ENCODE measurements around the gene SPDYE6. TPM values are rescaled to one million over a fixed set of nuclear protein-coding genes. Genes with fewer than 3 reads are reported as not detected.

SPDYE6 gene
- total and polyA plus RNA-seq, 11 donors, result 0.15 TPM; not detected in 10

DNA sequence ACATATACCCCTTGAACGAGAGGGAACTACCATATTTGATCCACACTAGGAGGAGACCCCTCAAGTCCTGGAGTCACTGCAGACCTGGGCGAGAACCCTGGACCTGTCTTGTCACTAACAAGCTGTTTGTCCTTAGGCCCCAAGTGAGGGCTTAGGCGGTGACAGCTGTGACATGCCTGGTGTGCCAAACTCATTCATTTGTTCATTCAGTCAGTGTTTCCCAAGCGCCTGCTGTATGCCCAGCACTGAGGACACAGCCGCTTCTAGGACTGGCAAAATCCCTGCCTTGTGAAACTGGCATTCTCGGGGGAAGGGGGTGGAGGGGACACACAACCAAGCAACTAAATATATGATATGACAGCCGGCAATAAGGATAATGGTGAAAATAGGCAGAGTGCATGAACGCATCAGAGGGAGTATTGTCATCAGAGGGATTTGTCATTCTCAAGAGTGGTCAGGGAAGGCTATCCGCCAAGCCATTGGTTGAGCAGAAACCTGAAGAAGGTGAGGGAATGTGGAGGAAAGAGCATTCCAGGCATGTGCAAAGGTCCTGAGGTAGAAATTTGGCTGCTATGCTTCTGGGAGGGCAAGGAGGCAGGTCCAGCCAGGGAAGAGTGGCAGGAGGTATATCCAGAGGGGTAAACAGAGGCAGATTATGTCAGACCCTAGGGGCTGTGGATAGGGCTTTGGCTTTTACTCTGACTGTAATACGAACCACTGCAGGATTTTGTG is 58.6 kb downstream of the SPDYE6 start:
- no peaks in the 10 kb centered on the region for H3K36me3 ChIP-seq
- ATAC-seq, result no peak
- TF ChIP-seq POLR2A (IDR thresholded peaks at IDR 0.05), result no peak
- TF ChIP-seq, protein P1, sequence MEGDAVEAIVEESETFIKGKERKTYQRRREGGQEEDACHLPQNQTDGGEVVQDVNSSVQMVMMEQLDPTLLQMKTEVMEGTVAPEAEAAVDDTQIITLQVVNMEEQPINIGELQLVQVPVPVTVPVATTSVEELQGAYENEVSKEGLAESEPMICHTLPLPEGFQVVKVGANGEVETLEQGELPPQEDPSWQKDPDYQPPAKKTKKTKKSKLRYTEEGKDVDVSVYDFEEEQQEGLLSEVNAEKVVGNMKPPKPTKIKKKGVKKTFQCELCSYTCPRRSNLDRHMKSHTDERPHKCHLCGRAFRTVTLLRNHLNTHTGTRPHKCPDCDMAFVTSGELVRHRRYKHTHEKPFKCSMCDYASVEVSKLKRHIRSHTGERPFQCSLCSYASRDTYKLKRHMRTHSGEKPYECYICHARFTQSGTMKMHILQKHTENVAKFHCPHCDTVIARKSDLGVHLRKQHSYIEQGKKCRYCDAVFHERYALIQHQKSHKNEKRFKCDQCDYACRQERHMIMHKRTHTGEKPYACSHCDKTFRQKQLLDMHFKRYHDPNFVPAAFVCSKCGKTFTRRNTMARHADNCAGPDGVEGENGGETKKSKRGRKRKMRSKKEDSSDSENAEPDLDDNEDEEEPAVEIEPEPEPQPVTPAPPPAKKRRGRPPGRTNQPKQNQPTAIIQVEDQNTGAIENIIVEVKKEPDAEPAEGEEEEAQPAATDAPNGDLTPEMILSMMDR (IDR thresholded peaks at IDR 0.05), result no peak
- H3K9me3 ChIP-seq, result no peaks in the 10 kb centered on the region
- no peak overlapping the region for H3K4me3 ChIP-seq
- H3K27ac ChIP-seq, result no peak overlapping the region
- peaks cover 0 to 23% (median 18%) of the 10 kb centered on the region in 9 donors for H3K27me3 ChIP-seq
- intact Hi-C loops (cut with DNase I), result no loop called here
- 93 to 96% (median 95%) methylated on average over 10 of the region's 10 CpGs for WGBS, 4 donors
- H3K4me1 ChIP-seq, result peaks cover 0 to 11% (median 0%) of the 10 kb centered on the region in 12 donors
- DNase-seq, result no peak

DNA sequence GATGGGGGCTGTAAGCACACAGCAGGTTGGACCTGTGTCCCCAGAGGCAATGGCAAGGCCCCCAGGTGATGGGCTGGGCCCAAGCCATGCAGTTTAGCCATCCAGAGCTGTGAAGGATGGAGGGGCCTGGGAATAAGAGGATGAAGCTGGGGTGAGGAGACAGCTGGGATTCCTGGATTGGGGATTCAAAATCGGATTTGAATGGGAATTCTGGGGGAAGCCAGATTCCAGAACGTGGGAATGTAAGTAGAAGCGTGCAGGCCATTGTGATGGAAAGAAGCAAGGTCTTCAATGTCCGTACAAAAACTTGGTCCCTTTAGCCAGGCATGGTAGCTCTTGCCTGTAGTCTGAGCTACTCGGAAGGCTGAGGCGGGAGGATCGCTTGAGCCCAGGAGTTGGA is 59.7 kb downstream of the SPDYE6 start:
- ATAC-seq, result no peak
- Histone ChIP-seq H3K4me1 (peaks cover 0 to 11% (median 0%) of the 10 kb centered on the region in 12 donors), H3K36me3 (no peaks in the 10 kb centered on the region), H3K27ac (no peak overlapping the region), H3K4me3 (no peak overlapping the region), H3K27me3 (peaks cover 0 to 24% (median 18%) of the 10 kb centered on the region in 9 donors), H3K9me3 (no peaks in the 10 kb centered on the region)
- WGBS, 4 donors, result 90 to 94% (median 93%) methylated on average over 7 of the region's 7 CpGs
- TF ChIP-seq POLR2A (IDR thresholded peaks at IDR 0.05), result no peak
- TF ChIP-seq, protein P1 (IDR thresholded peaks at IDR 0.05), result no peak
- intact Hi-C loops (cut with DNase I), result no loop called here
- no peak for DNase-seq

DNA sequence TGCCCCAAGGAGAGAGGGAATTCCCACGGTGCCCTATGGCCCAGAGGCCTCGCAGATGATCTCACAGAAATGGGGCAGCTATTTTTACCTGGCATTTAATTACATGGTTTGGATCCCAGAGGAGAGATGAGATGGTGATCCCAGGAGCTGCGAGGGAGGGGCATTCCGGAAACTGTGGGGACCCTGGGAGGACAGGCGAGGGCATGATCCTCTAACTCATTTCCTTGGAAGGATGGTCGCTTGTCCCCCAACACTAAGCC is 60.1 kb downstream of the SPDYE6 start:
- 70 to 84% (median 78%) methylated on average over 6 of the region's 6 CpGs for WGBS, 4 donors
- Histone ChIP-seq H3K9me3 (no peaks in the 10 kb centered on the region), H3K27ac (no peak overlapping the region), H3K27me3 (peaks cover 0 to 23% (median 18%) of the 10 kb centered on the region in 9 donors), H3K4me1 (peaks cover 0 to 10% (median 0%) of the 10 kb centered on the region in 12 donors), H3K36me3 (no peaks in the 10 kb centered on the region), H3K4me3 (no peak overlapping the region)
- TF ChIP-seq, protein P1 (IDR thresholded peaks at IDR 0.05), result no peak
- no peak for TF ChIP-seq POLR2A (IDR thresholded peaks at IDR 0.05)
- intact Hi-C loops (cut with DNase I), result no loop called here
- no peak for DNase-seq
- peak in 1 of 4 donors; percentile 43 for ATAC-seq

Small RNA genes within 50 kb of the gene (microRNA-seq; reads per million reads assigned to microRNA genes)
- gene MIR548O, result 0 to 0.21 (median 0) reads per million in 4 donors

Other genes starting within 250 kb of the SPDYE6 start
- gene SH2B2, start 69.6 kb downstream of the SPDYE6 start, total RNA-seq, result 1 to 10 TPM in 8 of 9 donors, under 1 TPM in 1; 1.00 to 5.7 (median 2.5) TPM
- gene SH2B2, start 69.6 kb downstream of the SPDYE6 start, polyA plus RNA-seq, result 1 to 10 TPM in 1 of 2 donors, under 1 TPM in 1; 0.50 to 2.2 TPM
- 10 to 100 TPM in 5 of 9 donors, 1 to 10 TPM in 4; 7.4 to 15.2 (median 11.4) TPM for gene PRKRIP1, start 39.9 kb upstream of the SPDYE6 start, total RNA-seq
- 10 to 100 TPM; 15.1 TPM for gene PRKRIP1, start 39.9 kb upstream of the SPDYE6 start, polyA plus RNA-seq
- 10 to 100 TPM in 2 of 9 donors, 1 to 10 TPM in 7; 1.9 to 22.0 (median 4.8) TPM for gene ORAI2, start 77.1 kb upstream of the SPDYE6 start, total RNA-seq
- 10 to 100 TPM in 1 of 2 donors, 1 to 10 TPM in 1; 1.1 to 10.6 TPM for gene ORAI2, start 77.1 kb upstream of the SPDYE6 start, polyA plus RNA-seq
- gene ALKBH4, start 108.4 kb upstream of the SPDYE6 start, total RNA-seq, result 10 to 100 TPM in 2 of 9 donors, 1 to 10 TPM in 7; 4.9 to 19.4 (median 6.5) TPM
- 1 to 10 TPM; 6.8 to 7.9 TPM for gene ALKBH4, start 108.4 kb upstream of the SPDYE6 start, polyA plus RNA-seq
- gene LRWD1, start 108.5 kb upstream of the SPDYE6 start, total RNA-seq, result 10 to 100 TPM in 4 of 9 donors, 1 to 10 TPM in 5; 7.6 to 24.9 (median 9.7) TPM
- gene LRWD1, start 108.5 kb upstream of the SPDYE6 start, polyA plus RNA-seq, result 10 to 100 TPM in 1 of 2 donors, 1 to 10 TPM in 1; 4.7 to 26.4 TPM
- gene POLR2J, start 122.5 kb upstream of the SPDYE6 start, total RNA-seq, result 10 to 100 TPM; 34.4 to 72.9 (median 47.4) TPM
- gene POLR2J, start 122.5 kb upstream of the SPDYE6 start, polyA plus RNA-seq, result 100 to 1,000 TPM in 1 of 2 donors, 10 to 100 TPM in 1; 86.3 to 227 TPM
- 10 to 100 TPM in 2 of 9 donors, 1 to 10 TPM in 7; 3.3 to 28.1 (median 7.1) TPM for gene RASA4B, start 161.3 kb upstream of the SPDYE6 start, total RNA-seq
- 1 to 10 TPM; 2.7 to 3.2 TPM for gene RASA4B, start 161.3 kb upstream of the SPDYE6 start, polyA plus RNA-seq
- 10 to 100 TPM in 2 of 9 donors, 1 to 10 TPM in 7; 1.9 to 20.6 (median 5.7) TPM for gene UPK3BL2, start 187.3 kb upstream of the SPDYE6 start, total RNA-seq
- 1 to 10 TPM; 1.2 to 5.8 TPM for gene UPK3BL2, start 187.3 kb upstream of the SPDYE6 start, polyA plus RNA-seq
- under 1 TPM in 1 of 9 donors, not detected in 8; 0.24 TPM for gene SPDYE2, start 194.8 kb upstream of the SPDYE6 start, total RNA-seq
- under 1 TPM in 1 of 2 donors, not detected in 1; 0.15 TPM for gene SPDYE2, start 194.8 kb upstream of the SPDYE6 start, polyA plus RNA-seq
- 10 to 100 TPM in 6 of 9 donors, 1 to 10 TPM in 3; 4.8 to 32.9 (median 12.0) TPM for gene POLR2J3, start 216.1 kb upstream of the SPDYE6 start, total RNA-seq
- 10 to 100 TPM; 31.7 to 67.7 TPM for gene POLR2J3, start 216.1 kb upstream of the SPDYE6 start, polyA plus RNA-seq

Data from heart left ventricle (tissue), 16 donors.